GM12865 (cell line): ENCODE measurements around the gene NCOR1.
A peak's percentile ranks its signal among the peaks of the same experiment; 100 is the strongest.
"Not testable (repeated sequence)": the region's sequence is repeated elsewhere in the genome, so short reads cannot be mapped to it uniquely, and the experiment has no call there.

Experiments used
- DNase-seq: peaks from one replicate; pipeline ENCODE4 v3.0.0; 2010; ENCODE audit warnings: low read depth
- H3K4me3 ChIP-seq: 2 replicates; pipeline ENCODE4 v1.5.1; 2011; ENCODE audit warnings: mild to moderate bottlenecking, low read depth, low read length, control low read depth
- CTCF ChIP-seq: IDR thresholded peaks from 2 replicates; pipeline ENCODE4 v1.5.1; 2011; ENCODE audit warnings: low read length, control low read depth, low read depth, inconsistent platforms; ENCODE audit not compliant: insufficient read depth; ENCODE audit errors: missing control alignments

Gene NCOR1

GRCh38 chr17:16199093-16199492, 16.2 kb downstream of the NCOR1 start:
- no peak for TF ChIP-seq CTCF
- peak; percentile 46 for DNase-seq
- no peak overlapping the region; the same call in 1 of the 2 replicates for H3K4me3 ChIP-seq

GRCh38 chr17:16197276-16197675, 18.1 kb downstream of the NCOR1 start:
- no peak overlapping the region for H3K4me3 ChIP-seq
- no peak for TF ChIP-seq CTCF
- no peak for DNase-seq

GRCh38 chr17:16194307-16194835, 21.0 kb downstream of the NCOR1 start:
- not testable (repeated sequence) for H3K4me3 ChIP-seq, DNase-seq

GRCh38 chr17:16191604-16192003, 23.7 kb downstream of the NCOR1 start:
- H3K4me3 ChIP-seq, result no peak overlapping the region
- no peak for DNase-seq
- no peak for TF ChIP-seq CTCF

GRCh38 chr17:16190703-16191360, 24.5 kb downstream of the NCOR1 start:
- no peak for DNase-seq
- no peak overlapping the region for H3K4me3 ChIP-seq
- no peak for TF ChIP-seq CTCF

- no peak for TF ChIP-seq CTCF
- no peak for DNase-seq
- no peak overlapping the region for H3K4me3 ChIP-seq
Measured at GRCh38 chr17:16189791-16190348, 25.5 kb downstream of the NCOR1 start.

- H3K4me3 ChIP-seq, result no peak overlapping the region
- DNase-seq, result no peak
- no peak for TF ChIP-seq CTCF
Measured at GRCh38 chr17:16187642-16188041, 27.7 kb downstream of the NCOR1 start.
